HG03045 (cell line): ENCODE measurements around the gene SLC43A2.
"Not testable (repeated sequence)": the region's sequence is repeated elsewhere in the genome, so short reads cannot be mapped to it uniquely, and the experiment has no call there.

Source experiments
- ATAC-seq: cut with Tn5 transposase; IDR thresholded peaks from one replicate; pipeline ENCODE4 v1.9.1; 2021; ENCODE audit warnings: mild to moderate bottlenecking, moderate library complexity; ENCODE audit not compliant: unreplicated experiment

The SLC43A2 gene

GRCh38 chr17:1545618-1546017, 83.0 kb downstream of the SLC43A2 start:
- ATAC-seq = no peak

GRCh38 chr17:1542316-1542715, 86.3 kb downstream of the SLC43A2 start:
- ATAC-seq = no peak

- no peak for ATAC-seq
These were observed 87.2 kb downstream of the SLC43A2 start for GRCh38 chr17:1541367-1541904.

GRCh38 chr17:1539811-1540210, 88.8 kb downstream of the SLC43A2 start:
- no peak for ATAC-seq

- ATAC-seq = no peak
These were observed 92.9 kb downstream of the SLC43A2 start for GRCh38 chr17:1535737-1536136.

- ATAC-seq = no peak
These were observed 94.8 kb downstream of the SLC43A2 start for GRCh38 chr17:1533661-1534325.

- no peak for ATAC-seq
These were observed 95.6 kb downstream of the SLC43A2 start for GRCh38 chr17:1532836-1533602.

- ATAC-seq = no peak
These were observed 98.8 kb downstream of the SLC43A2 start for GRCh38 chr17:1529863-1530262.

- ATAC-seq = not testable (repeated sequence)
These were observed 101.8 kb downstream of the SLC43A2 start for GRCh38 chr17:1526876-1527275.

- ATAC-seq = no peak
These were observed 106.0 kb downstream of the SLC43A2 start for GRCh38 chr17:1522626-1523025.

GRCh38 chr17:1521086-1521640, 107.5 kb downstream of the SLC43A2 start:
- ATAC-seq = no peak

- no peak for ATAC-seq
These were observed 109.0 kb downstream of the SLC43A2 start for GRCh38 chr17:1519678-1520077.
